ENCODE data around the gene ARL6IP4. TPM values are rescaled to one million over a fixed set of nuclear protein-coding genes. Genes with fewer than 3 reads are reported as not detected.
"Not testable (repeated sequence)": the region's sequence is repeated elsewhere in the genome, so short reads cannot be mapped to it uniquely, and the experiment has no call there.

The ARL6IP4 gene
- total RNA-seq, 1 donor from 2014 or later: 150 TPM

- DNase-seq: no peak
- Mint-ChIP-seq H3K4me1 (no peaks in the 10 kb centered on the region), H3K36me3 (ENCODE audit: low read depth) (peaks cover 6% of the 10 kb centered on the region), H3K27me3 (no peaks in the 10 kb centered on the region), H3K9me3 (no peaks in the 10 kb centered on the region), H3K27ac (no peak overlapping the region), H3K4me3 (no peak overlapping the region)
- intact Hi-C loops (cut with micrococcal nuclease): no loop called here
Observed at GRCh38 chr12:123011701-123012100, 31.2 kb downstream of the ARL6IP4 start.

- Mint-ChIP-seq H3K36me3 (ENCODE audit: low read depth) (peaks cover 5% of the 10 kb centered on the region), H3K27ac (no peak overlapping the region), H3K27me3 (no peaks in the 10 kb centered on the region), H3K4me3 (no peak overlapping the region), H3K9me3 (no peaks in the 10 kb centered on the region), H3K4me1 (peaks cover 1% of the 10 kb centered on the region)
- intact Hi-C loops (cut with micrococcal nuclease): no loop called here
- no peak for DNase-seq
Observed at GRCh38 chr12:123013185-123014095, 33.0 kb downstream of the ARL6IP4 start.

GRCh38 chr12:123014473-123014872, 34.0 kb downstream of the ARL6IP4 start:
- intact Hi-C loops (cut with micrococcal nuclease); DNase-seq; H3K9me3 Mint-ChIP-seq; H3K27me3 Mint-ChIP-seq; H3K4me3 Mint-ChIP-seq; H3K27ac Mint-ChIP-seq; H3K36me3 Mint-ChIP-seq (ENCODE audit: low read depth); H3K4me1 Mint-ChIP-seq: not testable (repeated sequence)

GRCh38 chr12:123017753-123018152, 37.3 kb downstream of the ARL6IP4 start:
- H3K27ac Mint-ChIP-seq: no peak overlapping the region
- no peak for DNase-seq

GRCh38 chr12:123019841-123020138, 39.3 kb downstream of the ARL6IP4 start:
- peaks cover 2% of the 10 kb centered on the region for H3K36me3 Mint-ChIP-seq (ENCODE audit: low read depth)
- no peak overlapping the region for H3K27ac Mint-ChIP-seq
- DNase-seq: no peak
- H3K4me3 Mint-ChIP-seq: no peak overlapping the region
- intact Hi-C loops (cut with micrococcal nuclease): no loop called here
- H3K4me1 Mint-ChIP-seq: peaks cover 10% of the 10 kb centered on the region
- no peaks in the 10 kb centered on the region for H3K27me3 Mint-ChIP-seq
- no peaks in the 10 kb centered on the region for H3K9me3 Mint-ChIP-seq

More at GRCh38 chr12:123017753-123018152, 37.3 kb downstream of the ARL6IP4 start:
- Mint-ChIP-seq H3K27me3 (no peaks in the 10 kb centered on the region), H3K4me3 (no peak overlapping the region), H3K9me3 (no peaks in the 10 kb centered on the region), H3K36me3 (ENCODE audit: low read depth) (peaks cover 2% of the 10 kb centered on the region), H3K4me1 (peaks cover 5% of the 10 kb centered on the region)
- intact Hi-C loops (cut with micrococcal nuclease): no loop called here

GRCh38 chr12:123021688-123022604, 41.5 kb downstream of the ARL6IP4 start:
- no peak overlapping the region for H3K4me3 Mint-ChIP-seq
- intact Hi-C loops (cut with micrococcal nuclease): no loop called here
- H3K27me3 Mint-ChIP-seq: no peaks in the 10 kb centered on the region
- no peaks in the 10 kb centered on the region for H3K36me3 Mint-ChIP-seq (ENCODE audit: low read depth)
- peaks cover 13% of the 10 kb centered on the region for H3K4me1 Mint-ChIP-seq
- no peak for DNase-seq
- no peaks in the 10 kb centered on the region for H3K9me3 Mint-ChIP-seq
- no peak overlapping the region for H3K27ac Mint-ChIP-seq

GRCh38 chr12:123022846-123023245, 42.4 kb downstream of the ARL6IP4 start:
- intact Hi-C loops (cut with micrococcal nuclease): no loop called here
- H3K27ac Mint-ChIP-seq: no peak overlapping the region
- H3K4me3 Mint-ChIP-seq: no peak overlapping the region
- no peaks in the 10 kb centered on the region for H3K9me3 Mint-ChIP-seq
- H3K36me3 Mint-ChIP-seq (ENCODE audit: low read depth): peaks cover under 1% of the 10 kb centered on the region
- H3K27me3 Mint-ChIP-seq: no peaks in the 10 kb centered on the region
- DNase-seq: no peak
- peaks cover 13% of the 10 kb centered on the region for H3K4me1 Mint-ChIP-seq

GRCh38 chr12:123024819-123025391, 44.4 kb downstream of the ARL6IP4 start:
- H3K9me3 Mint-ChIP-seq: no peaks in the 10 kb centered on the region
- no peaks in the 10 kb centered on the region for H3K27me3 Mint-ChIP-seq
- peaks cover 1% of the 10 kb centered on the region for H3K36me3 Mint-ChIP-seq (ENCODE audit: low read depth)
- DNase-seq: peak; percentile 68
- peaks cover 10% of the 10 kb centered on the region for H3K4me1 Mint-ChIP-seq
- intact Hi-C loops (cut with micrococcal nuclease): loop anchor here (1.0 kb wide), 1 partner anchor 51 kb away; no protein-coding TSS in a partner anchor
- H3K27ac Mint-ChIP-seq: peak overlapping the region; percentile 76
- H3K4me3 Mint-ChIP-seq: no peak overlapping the region

- no peak overlapping the region for H3K4me3 Mint-ChIP-seq
- intact Hi-C loops (cut with micrococcal nuclease): no loop called here
- no peak for DNase-seq
- peaks cover 10% of the 10 kb centered on the region for H3K4me1 Mint-ChIP-seq
- H3K36me3 Mint-ChIP-seq (ENCODE audit: low read depth): peaks cover 1% of the 10 kb centered on the region
- no peaks in the 10 kb centered on the region for H3K27me3 Mint-ChIP-seq
- no peak overlapping the region for H3K27ac Mint-ChIP-seq
- H3K9me3 Mint-ChIP-seq: no peaks in the 10 kb centered on the region
Observed at GRCh38 chr12:123026094-123026853, 45.8 kb downstream of the ARL6IP4 start.

GRCh38 chr12:123027726-123028445, 47.4 kb downstream of the ARL6IP4 start:
- intact Hi-C loops (cut with micrococcal nuclease): no loop called here
- Mint-ChIP-seq H3K36me3 (ENCODE audit: low read depth) (peaks cover 4% of the 10 kb centered on the region), H3K27ac (no peak overlapping the region), H3K4me3 (no peak overlapping the region), H3K9me3 (no peaks in the 10 kb centered on the region), H3K27me3 (no peaks in the 10 kb centered on the region), H3K4me1 (peaks cover 10% of the 10 kb centered on the region)
- DNase-seq: no peak

- no peak overlapping the region for H3K4me3 Mint-ChIP-seq
- peaks cover 7% of the 10 kb centered on the region for H3K36me3 Mint-ChIP-seq (ENCODE audit: low read depth)
- no peak for DNase-seq
- peaks cover 10% of the 10 kb centered on the region for H3K4me1 Mint-ChIP-seq
- no peak overlapping the region for H3K27ac Mint-ChIP-seq
- H3K9me3 Mint-ChIP-seq: no peaks in the 10 kb centered on the region
- H3K27me3 Mint-ChIP-seq: no peaks in the 10 kb centered on the region
- intact Hi-C loops (cut with micrococcal nuclease): no loop called here
Observed at GRCh38 chr12:123028475-123028874, 48.0 kb downstream of the ARL6IP4 start.

- no peaks in the 10 kb centered on the region for H3K9me3 Mint-ChIP-seq
- H3K27me3 Mint-ChIP-seq: no peaks in the 10 kb centered on the region
- intact Hi-C loops (cut with micrococcal nuclease): no loop called here
- no peak overlapping the region for H3K27ac Mint-ChIP-seq
- no peak overlapping the region for H3K4me3 Mint-ChIP-seq
- DNase-seq: no peak
- H3K4me1 Mint-ChIP-seq: peaks cover 17% of the 10 kb centered on the region
- peaks cover 11% of the 10 kb centered on the region for H3K36me3 Mint-ChIP-seq (ENCODE audit: low read depth)
Observed at GRCh38 chr12:123029550-123029949, 49.1 kb downstream of the ARL6IP4 start.

GRCh38 chr12:123030686-123031085, 50.2 kb downstream of the ARL6IP4 start:
- no peak for DNase-seq
- Mint-ChIP-seq H3K4me1 (peaks cover 17% of the 10 kb centered on the region), H3K4me3 (no peak overlapping the region), H3K27ac (no peak overlapping the region), H3K9me3 (no peaks in the 10 kb centered on the region), H3K36me3 (ENCODE audit: low read depth) (peaks cover 11% of the 10 kb centered on the region), H3K27me3 (no peaks in the 10 kb centered on the region)
- intact Hi-C loops (cut with micrococcal nuclease): no loop called here
